ENCODE data around the gene RPRD1A.
"Not testable (repeated sequence)": the region's sequence is repeated elsewhere in the genome, so short reads cannot be mapped to it uniquely, and the experiment has no call there.

Gene RPRD1A

DNA sequence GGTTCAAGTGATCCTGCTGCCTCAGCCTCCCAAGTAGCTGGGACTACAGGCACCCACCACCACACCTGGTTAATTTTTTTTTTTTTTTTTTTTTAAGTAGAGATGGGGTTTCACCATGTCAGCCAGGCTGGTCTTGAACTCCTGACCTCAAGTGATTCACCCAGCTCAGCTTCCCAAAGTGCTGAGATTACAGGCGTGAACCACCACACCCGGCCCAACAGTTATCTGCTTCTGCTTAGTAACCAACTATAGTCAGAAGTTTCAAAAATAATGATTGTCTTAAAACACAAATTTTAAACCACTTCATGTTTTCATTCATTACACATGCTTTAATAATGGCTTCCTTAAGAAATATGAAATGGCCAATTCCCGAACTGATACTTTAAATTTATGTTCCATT lies 43.1 kb downstream of the RPRD1A start:
- not testable (repeated sequence) for DNase-seq

- no peak for DNase-seq
Measured at GRCh38 chr18:36023336-36023735, 44.0 kb downstream of the RPRD1A start.

DNA sequence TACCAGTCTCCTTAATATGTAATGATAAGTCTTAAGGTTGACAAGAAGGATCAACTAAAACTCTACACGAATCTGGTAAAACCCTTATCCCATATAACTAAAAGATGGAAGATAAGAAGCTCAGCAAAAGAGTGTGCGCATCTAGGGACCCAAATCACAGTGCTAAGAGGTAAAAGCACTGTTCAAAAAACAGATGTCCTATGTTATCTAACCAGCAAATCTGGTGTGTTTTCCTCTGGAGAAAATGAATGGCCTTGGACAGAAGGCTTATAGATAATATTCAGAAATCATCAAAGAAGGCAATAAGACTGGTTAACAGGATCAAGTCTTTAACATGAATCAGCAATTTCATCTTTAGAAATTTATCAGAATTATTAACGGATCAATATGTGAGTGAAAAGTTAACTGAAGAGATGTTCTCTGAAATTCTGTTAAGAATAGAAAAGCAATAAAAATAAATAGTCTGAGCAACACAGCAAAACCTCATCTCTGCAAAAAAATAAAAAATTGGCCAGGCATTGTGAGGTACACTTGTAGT lies 47.1 kb downstream of the RPRD1A start:
- DNase-seq, result no peak

DNA sequence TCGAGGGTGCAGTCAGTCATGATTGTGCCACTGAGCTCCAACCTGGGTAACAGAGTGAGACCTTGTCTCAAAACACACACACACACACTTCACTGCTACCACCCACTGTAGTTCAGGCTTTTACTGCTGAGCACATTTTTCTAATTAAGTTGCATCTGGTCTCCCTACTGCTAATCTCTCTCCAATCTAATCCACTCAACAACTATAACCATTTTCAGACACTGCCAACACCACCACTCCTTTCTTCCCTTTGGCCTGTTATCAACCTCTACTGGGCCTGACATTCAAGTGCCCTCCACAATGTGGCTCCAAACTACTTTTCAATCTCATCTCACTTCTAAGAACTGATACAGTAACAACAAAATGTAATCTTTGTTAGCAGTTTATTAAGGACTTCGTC lies 50.1 kb downstream of the RPRD1A start:
- DNase-seq, result no peak

DNA sequence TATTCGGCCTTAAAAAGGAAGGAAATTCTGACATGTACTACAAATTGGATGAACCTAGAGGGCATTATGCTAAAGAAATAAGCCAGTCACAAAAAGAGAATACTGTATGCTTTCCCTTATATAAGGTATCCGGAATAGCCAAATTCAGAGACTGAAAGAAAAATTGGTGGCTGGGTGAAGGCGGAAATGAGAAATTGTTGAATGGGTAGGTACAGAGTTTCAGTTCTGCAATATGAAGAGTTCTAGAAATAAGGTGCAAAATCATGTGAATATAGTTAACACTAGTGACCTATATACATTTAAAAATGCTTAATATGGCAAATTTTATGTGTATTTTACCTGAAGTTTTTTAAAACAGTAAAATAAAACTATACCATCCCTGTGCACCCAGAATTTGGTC lies 51.7 kb downstream of the RPRD1A start:
- DNase-seq, result no peak

DNA sequence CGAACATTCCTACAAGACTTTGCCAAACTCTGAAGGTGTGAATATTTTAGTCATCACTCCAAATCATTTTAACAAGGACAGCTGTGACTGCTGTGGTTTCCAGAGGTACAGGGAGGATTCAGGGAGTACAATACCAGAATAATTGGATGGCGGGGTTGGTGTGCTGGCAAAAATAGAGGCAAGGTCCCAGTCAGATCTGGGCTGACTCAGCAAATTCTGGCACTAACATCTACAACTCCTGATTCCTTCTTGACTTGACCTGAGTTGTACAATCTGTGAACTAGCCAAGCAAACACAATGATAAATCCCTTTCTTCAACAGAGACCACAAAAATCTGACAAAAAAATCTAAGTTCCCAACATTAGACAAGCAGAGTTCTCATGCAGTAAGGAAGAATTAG lies 54.5 kb downstream of the RPRD1A start:
- DNase-seq, result no peak

DNA sequence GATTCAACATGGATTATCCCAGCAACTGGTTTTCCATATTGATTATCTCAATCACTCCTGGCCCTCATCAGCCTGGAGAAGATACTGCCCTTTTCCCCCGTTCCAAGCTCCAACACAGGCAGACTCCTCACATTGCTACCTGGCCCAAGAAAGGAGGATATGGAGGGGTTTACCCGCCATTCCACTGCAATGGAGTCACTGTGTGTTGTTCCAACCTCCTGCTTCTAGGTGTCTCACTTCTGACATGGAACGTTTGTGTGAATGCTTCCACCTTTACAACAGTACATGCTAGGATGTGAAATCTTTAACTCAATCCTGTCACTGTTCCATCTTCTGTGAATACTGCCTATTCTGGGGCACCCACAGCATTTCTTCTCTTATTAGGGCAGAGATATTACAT lies 58.1 kb downstream of the RPRD1A start:
- no peak for DNase-seq

- DNase-seq, result no peak
Measured at GRCh38 chr18:36006997-36007396, 60.4 kb downstream of the RPRD1A start.

DNA sequence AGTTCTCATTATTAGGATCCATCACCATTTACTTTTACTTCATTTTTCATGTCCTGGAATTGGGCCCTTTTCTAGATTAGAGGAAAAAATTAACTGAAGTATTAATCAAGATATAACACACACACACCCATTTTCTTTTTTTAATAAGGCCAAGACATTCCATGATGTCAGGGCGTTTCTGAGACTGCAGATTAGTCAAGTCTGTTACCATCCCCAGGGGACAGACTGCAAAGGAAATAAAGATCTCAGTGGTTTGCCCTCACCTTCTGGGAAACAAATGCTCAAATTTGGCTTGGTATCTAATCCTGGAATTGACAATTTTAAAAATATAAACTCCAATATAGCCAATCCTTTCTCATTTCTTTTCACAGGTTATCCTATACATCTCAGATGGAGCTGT lies 67.4 kb downstream of the RPRD1A start:
- no peak for DNase-seq

- DNase-seq, result no peak
Measured at GRCh38 chr18:35998967-35999366, 68.4 kb downstream of the RPRD1A start.

- no peak for DNase-seq
Measured at GRCh38 chr18:35993013-35993412, 74.3 kb downstream of the RPRD1A start.

- no peak for DNase-seq
Measured at GRCh38 chr18:35991696-35992095, 75.7 kb downstream of the RPRD1A start.

DNA sequence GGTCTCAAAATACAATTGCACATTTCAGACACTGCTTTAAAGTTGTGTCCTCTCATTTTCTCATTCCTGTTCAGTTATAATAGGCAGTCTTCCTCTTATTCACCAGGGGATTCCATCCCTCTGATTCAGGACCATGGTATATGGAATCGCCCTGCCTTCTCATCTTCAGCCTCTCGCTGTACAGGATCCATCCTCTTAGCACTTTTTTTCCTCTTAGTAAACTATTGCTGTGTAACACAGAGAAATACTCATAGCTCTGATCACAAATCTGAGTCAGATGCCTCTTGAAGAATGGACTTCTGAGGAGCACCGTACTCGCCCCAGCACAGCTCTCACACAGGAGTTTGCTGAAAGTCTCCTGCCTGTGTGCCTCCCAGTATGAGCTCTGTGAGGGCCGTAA lies 83.5 kb downstream of the RPRD1A start:
- no peak for DNase-seq

DNA sequence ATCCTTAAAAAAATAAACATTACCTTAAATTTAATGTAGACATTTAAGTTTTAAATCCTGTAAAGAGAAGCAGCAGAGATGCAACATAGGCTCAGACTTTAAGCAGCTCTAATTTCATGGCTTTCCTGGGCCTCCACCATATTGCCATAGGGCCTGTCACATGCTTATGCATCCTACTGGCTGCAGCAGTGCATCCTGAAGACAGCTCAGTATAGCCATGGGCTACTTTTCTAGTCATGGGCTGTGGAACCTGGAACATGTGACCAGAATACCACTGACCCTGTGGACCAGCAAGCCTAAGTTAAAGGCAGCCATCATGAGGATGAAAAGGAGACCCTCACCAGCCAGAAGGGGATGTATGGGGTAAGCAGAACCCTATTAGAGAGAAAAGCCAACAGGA lies 84.2 kb downstream of the RPRD1A start:
- DNase-seq, result no peak

DNA sequence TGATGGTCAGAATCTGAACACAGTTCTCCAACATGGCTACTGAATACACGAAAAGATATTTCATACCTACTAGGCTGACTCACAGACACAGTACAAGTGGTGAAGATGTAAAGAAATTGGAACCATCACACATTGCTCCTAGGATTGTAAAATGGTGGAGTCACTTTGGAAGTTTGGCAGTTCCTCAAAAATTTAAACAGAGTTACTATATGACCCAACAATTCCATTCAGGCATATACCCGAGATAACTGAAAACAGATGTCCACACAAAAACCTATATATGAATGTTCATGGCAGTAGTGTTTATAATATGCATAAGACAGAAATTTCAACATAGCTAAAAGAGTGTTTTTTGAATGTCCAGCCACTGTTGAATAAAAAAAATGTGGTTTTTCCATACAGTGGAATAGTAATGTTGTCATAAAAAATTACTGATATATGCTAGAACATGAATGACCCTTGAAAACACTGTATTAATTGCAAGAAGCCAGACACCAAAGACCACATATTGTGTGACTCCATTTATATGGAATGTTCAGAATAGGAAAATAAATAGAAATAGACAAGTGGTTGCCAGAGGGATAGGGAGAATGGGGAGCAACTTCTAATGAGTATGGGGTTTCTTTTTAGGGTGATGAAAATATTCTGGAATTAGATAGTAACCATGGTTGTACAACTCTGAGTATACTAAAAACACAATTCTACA lies 84.8 kb downstream of the RPRD1A start:
- no peak for DNase-seq

- DNase-seq, result no peak
Measured at GRCh38 chr18:35979112-35979511, 88.2 kb downstream of the RPRD1A start.

DNA sequence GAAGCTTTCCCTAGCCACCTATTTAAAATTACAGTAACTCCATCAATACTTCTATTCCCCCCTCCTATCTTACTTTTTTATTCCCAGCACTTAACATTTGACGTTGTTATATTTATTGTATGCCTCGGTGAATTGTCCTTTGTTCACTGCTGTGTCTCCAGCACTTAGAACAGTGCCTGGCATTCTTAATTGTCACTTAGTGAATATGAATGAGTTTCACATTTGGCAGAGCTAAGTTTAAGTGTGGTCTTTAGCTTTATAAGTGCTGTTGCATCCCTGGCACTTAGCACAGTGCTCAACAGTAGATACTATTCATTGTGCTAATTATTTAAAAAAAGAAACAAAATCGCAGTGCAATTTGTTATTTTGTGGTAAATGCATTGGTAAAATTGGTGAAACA lies 93.2 kb downstream of the RPRD1A start:
- no peak for DNase-seq

- no peak for DNase-seq
Measured at GRCh38 chr18:35973650-35974049, 93.7 kb downstream of the RPRD1A start.

DNA sequence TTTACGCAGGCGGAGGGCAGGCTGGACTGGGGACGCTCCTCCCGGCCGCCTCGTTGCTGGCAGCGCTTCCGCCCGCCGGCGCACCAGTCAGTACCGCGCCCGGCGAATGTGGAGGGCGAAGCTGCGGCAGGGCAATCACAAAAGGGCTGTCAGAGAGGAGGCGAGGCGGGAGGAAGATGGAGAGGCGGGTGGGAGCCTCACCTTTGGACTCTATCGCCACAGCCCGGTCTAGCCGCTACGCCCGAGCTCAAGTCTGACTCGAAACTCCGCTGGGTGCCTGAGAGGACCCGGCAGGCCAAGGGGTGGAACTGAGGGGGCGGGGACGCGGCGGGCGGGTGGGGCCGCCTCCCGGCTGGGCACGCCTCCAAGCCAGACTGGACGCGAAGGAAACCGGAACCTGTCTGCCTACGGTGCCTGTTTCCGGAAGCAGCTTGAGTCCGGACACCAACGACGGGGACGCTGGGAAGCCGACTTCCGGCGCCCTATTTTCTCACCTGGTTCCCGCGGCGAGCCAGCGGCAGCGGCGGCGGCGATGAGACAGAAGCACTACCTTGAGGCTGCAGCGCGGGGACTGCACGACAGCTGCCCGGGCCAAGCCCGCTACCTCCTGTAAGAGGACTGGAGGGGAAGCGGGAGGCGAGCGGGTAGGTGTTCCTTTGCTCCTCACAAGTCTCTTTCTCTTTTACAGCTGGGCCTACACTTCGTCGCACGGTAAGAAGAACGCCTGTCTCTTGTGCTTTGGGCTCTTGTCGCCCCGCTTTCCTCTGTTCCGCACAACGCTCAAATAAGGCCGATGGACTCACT lies 95.0 kb downstream of the RPRD1A start, which contains the start of gene RMP24:
Gene RMP24 (plus strand): TSS at position 483 of the 804 bp plus-strand sequence.
- DNase-seq, result peak; percentile 99

GRCh38 chr18:35971661-35972196 lies 95.6 kb downstream of the RPRD1A start:
- no peak for DNase-seq

DNA sequence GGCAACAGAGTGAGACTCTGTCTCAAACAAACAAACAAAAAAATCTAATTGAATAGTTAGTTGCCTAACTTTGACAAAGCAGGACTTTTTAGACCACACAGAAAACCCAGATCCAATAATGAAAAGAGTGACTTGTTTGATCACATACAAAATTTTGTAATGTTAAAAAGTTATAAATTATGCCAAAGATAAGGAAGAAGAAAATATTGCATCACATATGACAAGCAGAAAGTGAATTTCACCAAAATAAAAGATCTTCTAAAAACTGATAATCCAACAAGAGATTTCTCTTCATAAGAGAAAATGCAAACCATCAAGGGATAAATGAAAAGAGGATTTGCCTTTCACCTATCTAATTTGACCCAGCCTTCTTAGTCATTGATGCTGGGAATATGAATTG lies 97.7 kb downstream of the RPRD1A start:
- no peak for DNase-seq

DNA sequence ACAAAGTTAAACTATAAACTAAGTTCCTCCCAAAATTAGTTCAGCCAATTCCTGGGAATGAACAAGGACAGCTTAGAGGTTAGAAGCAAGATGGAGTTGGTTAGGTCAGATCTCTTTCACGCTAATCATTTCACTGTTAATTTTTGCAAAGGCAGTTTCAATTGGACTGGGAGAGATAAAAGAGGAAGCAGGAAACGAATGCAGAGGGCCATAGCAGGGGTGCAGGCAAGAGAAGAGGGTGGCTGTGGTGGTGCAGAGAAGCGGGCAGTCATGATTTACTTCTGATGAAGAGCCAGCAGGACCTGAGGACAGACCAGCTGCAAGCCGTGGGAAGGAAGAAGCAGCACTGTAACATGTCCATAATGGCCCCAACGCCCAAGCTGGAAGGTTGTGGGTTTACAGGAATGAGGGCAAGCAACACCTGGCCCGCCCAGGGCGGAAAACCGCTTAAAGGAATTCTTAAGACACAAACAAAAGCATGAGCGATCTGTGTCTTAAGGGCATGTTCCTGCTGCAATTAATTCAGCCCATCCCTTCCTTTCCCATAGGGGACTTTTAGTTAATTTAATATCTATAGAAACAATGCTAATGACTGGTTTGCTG lies 99.0 kb downstream of the RPRD1A start:
- no peak for DNase-seq

DNA sequence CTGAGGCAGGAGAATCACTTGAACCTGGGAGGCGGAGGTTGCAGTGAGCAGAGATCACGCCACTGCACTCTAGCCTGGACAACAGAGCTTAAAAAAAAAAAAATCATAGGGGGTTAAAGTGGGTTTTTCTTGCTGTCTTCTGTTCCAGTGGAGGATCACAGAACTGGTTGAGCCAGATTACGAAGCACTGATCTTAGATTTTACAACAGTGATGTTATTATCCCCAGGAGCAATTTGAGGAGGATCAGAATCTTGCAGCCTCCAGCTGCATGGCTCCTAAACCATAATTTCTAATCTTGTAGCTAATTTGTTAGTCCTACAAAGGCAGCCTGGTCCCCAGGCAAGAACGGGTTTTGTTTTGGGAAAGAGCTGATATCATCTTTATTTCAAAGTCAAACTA lies 99.5 kb downstream of the RPRD1A start:
- not testable (repeated sequence) for DNase-seq
